ENCODE results near the gene VRK3.

Gene VRK3

DNA sequence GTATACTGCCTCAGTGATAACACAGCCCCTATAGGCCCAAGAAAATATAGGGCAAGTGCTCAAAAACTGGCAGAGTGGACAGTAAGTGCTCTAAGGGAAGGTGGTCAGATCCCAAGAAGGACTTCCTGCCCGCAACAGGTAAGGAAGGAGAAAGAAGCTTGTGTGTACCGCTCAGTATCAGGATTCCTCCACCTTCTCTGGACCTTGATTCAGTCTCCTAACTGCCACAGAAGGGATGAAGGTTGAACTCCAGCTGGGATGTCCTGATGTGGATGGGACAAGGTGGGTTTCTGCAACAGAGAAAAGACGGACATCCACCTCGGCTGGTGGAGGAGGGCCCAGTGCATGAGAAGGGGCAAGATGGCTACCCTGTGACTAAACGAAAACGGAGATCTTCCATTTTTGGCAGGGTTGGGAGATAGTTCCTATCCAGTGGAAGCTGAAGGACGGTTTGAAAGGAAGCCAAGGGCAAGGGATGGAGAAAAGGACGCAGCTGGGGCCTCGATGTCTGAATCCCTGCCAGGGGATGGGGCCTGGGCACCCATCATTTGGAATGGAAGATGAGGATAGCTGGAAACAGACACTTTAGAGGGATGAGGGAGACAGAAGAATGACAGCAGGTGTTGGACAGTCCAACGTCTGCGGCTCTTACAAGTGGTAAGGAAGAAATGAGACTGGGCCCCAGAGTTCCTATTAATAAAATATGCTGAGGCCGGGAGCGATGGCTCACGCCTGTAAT, 97.5 kb downstream of the VRK3 start:
- DNase-seq = no peak

GRCh38 chr19:49926515-49926914, 98.7 kb downstream of the VRK3 start:
- no peak for DNase-seq
